ENCODE measurements around the gene NETO1.

- TF ChIP-seq KDM5A (IDR thresholded peaks at IDR 0.05; ENCODE audit: borderline replicate concordance, low read length) (no peak), TGIF2 (CRISPR knock-in tag; IDR thresholded peaks at IDR 0.05) (no peak), E2F5 (CRISPR knock-in tag; conservative IDR thresholded peaks at IDR 0.05) (no peak), PREB (CRISPR knock-in tag; IDR thresholded peaks at IDR 0.05) (no peak)
These were observed 47.2 kb downstream of the NETO1 start for GRCh38 chr18:72820571-72820970.

All from HepG2 (cell line).